ENCODE results near the gene VTA1. TPM values are rescaled to one million over a fixed set of nuclear protein-coding genes. Genes with fewer than 3 reads are reported as not detected.

VTA1 gene
- total and polyA plus RNA-seq, 2 of the 4 experiments (the other 2 are of a cell fraction), result 60.9 to 120 TPM

GRCh38 chr6:142132625-142133024, 14.4 kb upstream of the VTA1 start, which contains the start of gene GJE1:
TSS of gene GJE1 (plus strand) at chr6:142132925. CDS start at chr6:142133159, 234 bp downstream.
- peaks cover 2% of the 10 kb centered on the region; the same call in 1 of the 2 replicates for H3K27me3 ChIP-seq (ENCODE audit: control insufficient read depth, insufficient read depth, low read length)
- no peak within 1 kb of the TSS for H2BK120ac ChIP-seq (ENCODE audit: low read depth, low read length)
- no peak within 1 kb of the TSS for H4K91ac ChIP-seq (ENCODE audit: insufficient read depth, low read depth, low read length)
- no peak within 1 kb of the TSS for H3K23ac ChIP-seq (ENCODE audit: low read depth, low read length)
- H3K79me1 ChIP-seq (ENCODE audit: low read depth in 1 of 2, low read length in 2 of 2), result no peaks in the 10 kb centered on the region
- POLR2A ChIA-PET (ENCODE audit: unreplicated experiment), result no interaction called here
- no TSS peak for BruUV-seq (replicated peaks)
- no peaks in the 10 kb centered on the region for H3K9me1 ChIP-seq (ENCODE audit: insufficient read depth, low read length)
- intact Hi-C loops (cut with micrococcal nuclease), result no loop called here
- no peak within 1 kb of the TSS for H3K9ac ChIP-seq (ENCODE audit: low read depth, low read length)
- H3K18ac ChIP-seq (ENCODE audit: low read depth, low read length), result no peak within 1 kb of the TSS
- in situ Hi-C loops (cut with MboI; ENCODE audit: low sequenced_read_pairs), result no loop called here
- H3K9me3 ChIP-seq (ENCODE audit: control insufficient read depth, insufficient read depth, low read length), result no peaks in the 10 kb centered on the region
- no peaks in the 10 kb centered on the region for H4K20me1 ChIP-seq (ENCODE audit: insufficient read depth, low read length)
- no peak within 1 kb of the TSS for H3K56ac ChIP-seq (ENCODE audit: extremely low read depth, insufficient read depth, low read length)
- H3K4me3 ChIP-seq (ENCODE audit: insufficient read depth, low read depth, low read length), result no peak within 1 kb of the TSS
- no peak within 1 kb of the TSS for H2AFZ ChIP-seq (replicated peaks; ENCODE audit: low read length, poor library complexity)
- no peak within 1 kb of the TSS for H3K27ac ChIP-seq (ENCODE audit: insufficient read depth, low read length)
- H3K4me1 ChIP-seq (ENCODE audit: control insufficient read depth, insufficient read depth, low read length), result no peaks in the 10 kb centered on the region
- no peak within 1 kb of the TSS for H2BK15ac ChIP-seq (ENCODE audit: low read depth, low read length)
- ATAC-seq (ENCODE audit: low read depth) (no peak), DNase-seq (no peak)
- CTCF ChIA-PET, result no interaction called here
- H3K4ac ChIP-seq (ENCODE audit: low read depth, low read length), result no peak within 1 kb of the TSS
- TF ChIP-seq MAZ (IDR thresholded peaks at IDR 0.05; ENCODE audit: borderline replicate concordance, low read depth, low read length) (no peak), CEBPB (IDR thresholded peaks at IDR 0.05; ENCODE audit: low read depth, low read length) (no peak), BHLHE40 (IDR thresholded peaks at IDR 0.05; ENCODE audit: low read depth, low read length) (no peak), RAD21 (IDR thresholded peaks at IDR 0.05; ENCODE audit: low read length) (no peak)
- no peak within 1 kb of the TSS for H2BK5ac ChIP-seq (ENCODE audit: low read depth, low read length, poor library complexity, severe bottlenecking)
- no peak within 1 kb of the TSS for H3K14ac ChIP-seq (replicated peaks; ENCODE audit: low read depth, low read length)
- dilution Hi-C loops (cut with HindIII; ENCODE audit: low sequenced_read_pairs, unreplicated experiment), result no loop called here
- no peak within 1 kb of the TSS for H2AK5ac ChIP-seq (ENCODE audit: low read depth, low read length)
- no peak within 1 kb of the TSS for H4K8ac ChIP-seq (ENCODE audit: low read depth in 2 of 2, low read length in 2 of 2)
- no peak within 1 kb of the TSS for H2AK9ac ChIP-seq (replicated peaks; ENCODE audit: low read depth, low read length, poor library complexity)
- no CpG with 5 or more reads among the region's 1 CpG for WGBS, 2 experiments (ENCODE audit: extremely low coverage in 2 of 2, insufficient read length in 1 of 2)
- H3K4me2 ChIP-seq (ENCODE audit: low read depth, low read length), result no peak within 1 kb of the TSS
- no peaks in the 10 kb centered on the region for H3K36me3 ChIP-seq (ENCODE audit: control insufficient read depth, insufficient read depth, low read length)
- H2BK20ac ChIP-seq (ENCODE audit: low read depth, low read length), result no peak within 1 kb of the TSS
- no peak within 1 kb of the TSS for H4K5ac ChIP-seq (ENCODE audit: low read depth, low read length)

Data from IMR-90 (cell line).